Fibroblast of lung (primary cell): Measurements from ENCODE around the gene ACYP2.

Experiments used
- EZH2 ChIP-seq: IDR thresholded peaks from 2 replicates; pipeline ENCODE4 v1.5.1; 2012; ENCODE audit warnings: low read length, control low read depth, mild to moderate bottlenecking; ENCODE audit errors: missing control alignments
- TF ChIP-seq, protein P1 (sequence below), 2 donors: IDR thresholded peaks in 1 of 2; conservative IDR thresholded peaks in 1 of 2; 1 replicate in 1 of 2; 2 replicates in 1 of 2; pipeline ENCODE4 v1.5.1; 2011 to 2012; ENCODE audit warnings: low read length in 2 of 2, control low read depth in 1 of 2, inconsistent platforms in 1 of 2, low read depth in 1 of 2, mild to moderate bottlenecking in 1 of 2

DNA sequence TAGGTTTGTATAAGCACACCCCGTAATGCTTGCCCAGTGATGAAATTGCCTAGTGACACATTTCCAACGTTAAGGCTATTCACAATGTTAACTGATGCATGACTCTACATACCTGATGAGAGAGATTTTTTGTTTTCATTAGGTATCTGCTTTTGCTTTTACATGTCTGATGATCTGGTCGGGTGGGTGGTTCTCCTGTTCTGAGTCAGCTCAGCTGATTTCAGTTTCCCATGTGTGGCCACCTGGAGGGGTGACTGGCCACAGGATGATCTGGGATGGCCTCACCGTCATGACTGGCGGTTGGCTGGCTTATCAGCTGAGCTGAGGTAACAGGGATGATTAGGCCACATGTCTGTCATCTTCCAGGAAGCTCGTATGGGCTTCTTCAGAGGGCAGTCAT is 33.8 kb upstream of the ACYP2 start:
- TF ChIP-seq, protein P1, sequence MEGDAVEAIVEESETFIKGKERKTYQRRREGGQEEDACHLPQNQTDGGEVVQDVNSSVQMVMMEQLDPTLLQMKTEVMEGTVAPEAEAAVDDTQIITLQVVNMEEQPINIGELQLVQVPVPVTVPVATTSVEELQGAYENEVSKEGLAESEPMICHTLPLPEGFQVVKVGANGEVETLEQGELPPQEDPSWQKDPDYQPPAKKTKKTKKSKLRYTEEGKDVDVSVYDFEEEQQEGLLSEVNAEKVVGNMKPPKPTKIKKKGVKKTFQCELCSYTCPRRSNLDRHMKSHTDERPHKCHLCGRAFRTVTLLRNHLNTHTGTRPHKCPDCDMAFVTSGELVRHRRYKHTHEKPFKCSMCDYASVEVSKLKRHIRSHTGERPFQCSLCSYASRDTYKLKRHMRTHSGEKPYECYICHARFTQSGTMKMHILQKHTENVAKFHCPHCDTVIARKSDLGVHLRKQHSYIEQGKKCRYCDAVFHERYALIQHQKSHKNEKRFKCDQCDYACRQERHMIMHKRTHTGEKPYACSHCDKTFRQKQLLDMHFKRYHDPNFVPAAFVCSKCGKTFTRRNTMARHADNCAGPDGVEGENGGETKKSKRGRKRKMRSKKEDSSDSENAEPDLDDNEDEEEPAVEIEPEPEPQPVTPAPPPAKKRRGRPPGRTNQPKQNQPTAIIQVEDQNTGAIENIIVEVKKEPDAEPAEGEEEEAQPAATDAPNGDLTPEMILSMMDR (conservative IDR thresholded peaks at IDR 0.05 in 1 of 2, IDR thresholded peaks at IDR 0.05 in 1 of 2; ENCODE audit: low read depth in 1 of 2, low read length in 2 of 2), result no peak
- TF ChIP-seq EZH2, result no peak
